ENCODE measurements around the gene CYB561A3.

GRCh38 chr11:61337706-61338470 lies 23.8 kb downstream of the CYB561A3 start:
- TF ChIP-seq CTCF (conservative IDR thresholded peaks at IDR 0.05) = no peak
- TF ChIP-seq EZH2 (IDR thresholded peaks at IDR 0.05; ENCODE audit: low read depth) = no peak

Measured in PC-9 (cell line).